T-helper 2 cell treated with Interferon-gamma antibody and Interleukin-4, amounts not matched to agents 100 ng/mL and 5 ng/mL, for 36 hours (primary cell): Measurements from ENCODE around the gene SRRD. TPM values are rescaled to one million over a fixed set of nuclear protein-coding genes. Genes with fewer than 3 reads are reported as not detected.
"Not testable (repeated sequence)": the region's sequence is repeated elsewhere in the genome, so short reads cannot be mapped to it uniquely, and the experiment has no call there.

Experiments
- intact Hi-C: fragments of 100-400 bp; cut with micrococcal nuclease; formaldehyde crosslinking; loops from one replicate; pipeline ENCODE4 v1.15.1; 2023
- total RNA-seq: library from RNA; stranded (reverse); gene quantifications from 2 replicates; pipeline ENCODE4 v1.2.3, GENCODE V29; 2022

The SRRD gene
- total RNA-seq, 1 donor from 2014 or later: 21.8 TPM

- intact Hi-C loops: no loop called here
These were observed 32.3 kb downstream of the SRRD start for GRCh38 chr22:26515931-26516330.

GRCh38 chr22:26516503-26516902 is 32.8 kb downstream of the SRRD start:
- intact Hi-C loops: no loop called here

GRCh38 chr22:26517429-26517828 is 33.8 kb downstream of the SRRD start:
- intact Hi-C loops: no loop called here

- intact Hi-C loops: no loop called here
These were observed 38.3 kb downstream of the SRRD start for GRCh38 chr22:26522012-26522411.

- intact Hi-C loops: no loop called here
These were observed 38.9 kb downstream of the SRRD start for GRCh38 chr22:26522592-26522991.

- intact Hi-C loops: no loop called here
These were observed 41.2 kb downstream of the SRRD start for GRCh38 chr22:26524870-26525269.

- intact Hi-C loops: no loop called here
These were observed 42.4 kb downstream of the SRRD start for GRCh38 chr22:26525946-26526564.

- intact Hi-C loops: no loop called here
These were observed 43.5 kb downstream of the SRRD start for GRCh38 chr22:26527167-26527566.

GRCh38 chr22:26527574-26528465 is 44.1 kb downstream of the SRRD start:
- intact Hi-C loops: no loop called here

GRCh38 chr22:26528518-26528917 is 44.8 kb downstream of the SRRD start:
- intact Hi-C loops: not testable (repeated sequence)

GRCh38 chr22:26529345-26529744 is 45.7 kb downstream of the SRRD start:
- intact Hi-C loops: no loop called here

- intact Hi-C loops: no loop called here
These were observed 50.6 kb downstream of the SRRD start for GRCh38 chr22:26534171-26534855.

GRCh38 chr22:26534874-26535602 is 51.4 kb downstream of the SRRD start:
- intact Hi-C loops: no loop called here

- intact Hi-C loops: no loop called here
These were observed 51.9 kb downstream of the SRRD start for GRCh38 chr22:26535603-26535908.

GRCh38 chr22:26536056-26536761 is 52.5 kb downstream of the SRRD start:
- intact Hi-C loops: no loop called here

GRCh38 chr22:26536762-26537134 is 53.1 kb downstream of the SRRD start:
- intact Hi-C loops: no loop called here

- intact Hi-C loops: no loop called here
These were observed 56.4 kb downstream of the SRRD start for GRCh38 chr22:26540119-26540518.

- intact Hi-C loops: no loop called here
These were observed 57.6 kb downstream of the SRRD start for GRCh38 chr22:26541167-26541819.

GRCh38 chr22:26542831-26543230 is 59.2 kb downstream of the SRRD start:
- intact Hi-C loops: no loop called here
